HG03280 (cell line): ENCODE data around the gene USP40.

ENCODE experiments used
- ATAC-seq: cut with Tn5 transposase; IDR thresholded peaks from one replicate; pipeline ENCODE4 v1.9.1; 2021; ENCODE audit warnings: mild to moderate bottlenecking, moderate library complexity; ENCODE audit not compliant: unreplicated experiment

Gene USP40

GRCh38 chr2:233563663-233564430 is 2.7 kb downstream of the USP40 start:
- no peak for ATAC-seq

- ATAC-seq, result no peak
Measured at GRCh38 chr2:233556881-233557736, 9.5 kb downstream of the USP40 start.

- no peak for ATAC-seq
Measured at GRCh38 chr2:233553366-233553765, 13.2 kb downstream of the USP40 start.

GRCh38 chr2:233551491-233551890 is 15.1 kb downstream of the USP40 start:
- no peak for ATAC-seq

GRCh38 chr2:233546774-233547173 is 19.8 kb downstream of the USP40 start:
- ATAC-seq, result no peak

GRCh38 chr2:233546101-233546500 is 20.5 kb downstream of the USP40 start:
- no peak for ATAC-seq

GRCh38 chr2:233544200-233544610 is 22.4 kb downstream of the USP40 start:
- no peak for ATAC-seq

- ATAC-seq, result no peak
Measured at GRCh38 chr2:233542507-233542906, 24.1 kb downstream of the USP40 start.

GRCh38 chr2:233538741-233539140 is 27.8 kb downstream of the USP40 start:
- ATAC-seq, result no peak

- no peak for ATAC-seq
Measured at GRCh38 chr2:233535271-233535670, 31.3 kb downstream of the USP40 start.

- no peak for ATAC-seq
Measured at GRCh38 chr2:233532971-233533370, 33.6 kb downstream of the USP40 start.

- ATAC-seq, result no peak
Measured at GRCh38 chr2:233531955-233532354, 34.6 kb downstream of the USP40 start.

GRCh38 chr2:233530381-233530780 is 36.2 kb downstream of the USP40 start:
- ATAC-seq, result no peak

GRCh38 chr2:233528182-233528581 is 38.4 kb downstream of the USP40 start:
- no peak for ATAC-seq

GRCh38 chr2:233525791-233526190 is 40.8 kb downstream of the USP40 start:
- ATAC-seq, result no peak

GRCh38 chr2:233519787-233520611 is 46.6 kb downstream of the USP40 start:
- ATAC-seq, result peak; percentile 89

GRCh38 chr2:233513953-233514655 is 52.5 kb downstream of the USP40 start:
- no peak for ATAC-seq

- no peak for ATAC-seq
Measured at GRCh38 chr2:233503947-233504637, 62.5 kb downstream of the USP40 start.

- ATAC-seq, result no peak
Measured at GRCh38 chr2:233503481-233503880, 63.1 kb downstream of the USP40 start.
